Left ventricle myocardium inferior (tissue), 1 donor: Measurements from ENCODE around the gene MAML3. TPM values are rescaled to one million over a fixed set of nuclear protein-coding genes. Genes with fewer than 3 reads are reported as not detected.
A peak's percentile ranks its signal among the peaks of the same experiment; 100 is the strongest.

Experiments used
- DNase-seq: peaks from one replicate; pipeline ENCODE4 v3.0.0-alpha.2; 2020
- H3K27ac ChIP-seq: fragments of 200-600 bp; replicated peaks from 2 replicates; pipeline ENCODE4 v1.8.0; 2021
- H3K27me3 ChIP-seq: fragments of 200-600 bp; 2 replicates; pipeline ENCODE4 v1.8.0; 2021; ENCODE audit warnings: low read depth
- H3K36me3 ChIP-seq: fragments of 200-600 bp; 2 replicates; pipeline ENCODE4 v1.8.0; 2021
- H3K4me1 ChIP-seq: fragments of 200-600 bp; 2 replicates; pipeline ENCODE4 v1.8.0; 2021
- H3K4me3 ChIP-seq: fragments of 200-600 bp; 2 replicates; pipeline ENCODE4 v1.8.0; 2021; ENCODE audit warnings: mild to moderate bottlenecking, moderate library complexity
- H3K9me3 ChIP-seq: fragments of 200-600 bp; replicated peaks from 2 replicates; pipeline ENCODE4 v1.8.0; 2021
- intact Hi-C: fragments of 100-400 bp; cut with micrococcal nuclease; formaldehyde crosslinking; loops from one replicate; pipeline ENCODE4 v1.11.0; 2022
- total RNA-seq: library from RNA; stranded (reverse); fragmentation: NEBNext Ultra II Directional; extraction: Animal tissue kit (Norgen Biotek cat#: 25700); gene quantifications from one replicate; pipeline ENCODE4 v1.2.1, GENCODE V29; 2021
- TF ChIP-seq, protein P1 (sequence below): fragments of 200-600 bp; IDR thresholded peaks from 2 replicates; pipeline ENCODE4 v1.8.0; 2021; ENCODE audit warnings: antibody characterized with exemption, mild to moderate bottlenecking, borderline replicate concordance
- donor health status: DM: no; HTN: yes; CAD: no; lungs with severe emphysema.

MAML3 gene
- total RNA-seq, 1 donor from 2014 or later: 2.6 TPM

DNA sequence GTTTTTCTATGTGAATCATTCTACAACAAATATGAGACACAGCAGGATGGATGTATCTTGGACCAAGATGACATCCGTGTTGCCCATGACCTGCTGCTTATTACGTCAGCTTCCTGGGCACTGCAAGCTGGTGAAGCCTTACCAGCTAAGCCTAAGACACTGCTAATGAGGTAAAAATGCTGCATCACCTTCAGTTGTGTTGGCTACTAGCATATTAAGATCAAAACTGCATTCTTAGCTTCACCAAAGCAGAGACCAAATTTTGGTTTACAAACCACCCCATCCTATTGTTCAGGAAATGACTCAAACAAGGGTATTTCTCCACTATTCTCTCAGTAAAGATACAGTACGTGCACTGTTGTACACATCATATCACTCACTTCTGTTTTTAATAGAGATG lies 50.3 kb downstream of the MAML3 start:
- no peak overlapping the region for H3K27ac ChIP-seq
- intact Hi-C loops: no loop called here
- peaks cover 17% of the 10 kb centered on the region for H3K4me1 ChIP-seq
- no peaks in the 10 kb centered on the region for H3K36me3 ChIP-seq
- peaks cover 4% of the 10 kb centered on the region for H3K9me3 ChIP-seq
- TF ChIP-seq, protein P1, sequence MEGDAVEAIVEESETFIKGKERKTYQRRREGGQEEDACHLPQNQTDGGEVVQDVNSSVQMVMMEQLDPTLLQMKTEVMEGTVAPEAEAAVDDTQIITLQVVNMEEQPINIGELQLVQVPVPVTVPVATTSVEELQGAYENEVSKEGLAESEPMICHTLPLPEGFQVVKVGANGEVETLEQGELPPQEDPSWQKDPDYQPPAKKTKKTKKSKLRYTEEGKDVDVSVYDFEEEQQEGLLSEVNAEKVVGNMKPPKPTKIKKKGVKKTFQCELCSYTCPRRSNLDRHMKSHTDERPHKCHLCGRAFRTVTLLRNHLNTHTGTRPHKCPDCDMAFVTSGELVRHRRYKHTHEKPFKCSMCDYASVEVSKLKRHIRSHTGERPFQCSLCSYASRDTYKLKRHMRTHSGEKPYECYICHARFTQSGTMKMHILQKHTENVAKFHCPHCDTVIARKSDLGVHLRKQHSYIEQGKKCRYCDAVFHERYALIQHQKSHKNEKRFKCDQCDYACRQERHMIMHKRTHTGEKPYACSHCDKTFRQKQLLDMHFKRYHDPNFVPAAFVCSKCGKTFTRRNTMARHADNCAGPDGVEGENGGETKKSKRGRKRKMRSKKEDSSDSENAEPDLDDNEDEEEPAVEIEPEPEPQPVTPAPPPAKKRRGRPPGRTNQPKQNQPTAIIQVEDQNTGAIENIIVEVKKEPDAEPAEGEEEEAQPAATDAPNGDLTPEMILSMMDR: no peak
- H3K4me3 ChIP-seq: no peak overlapping the region
- no peak for DNase-seq
- H3K27me3 ChIP-seq: no peaks in the 10 kb centered on the region

DNA sequence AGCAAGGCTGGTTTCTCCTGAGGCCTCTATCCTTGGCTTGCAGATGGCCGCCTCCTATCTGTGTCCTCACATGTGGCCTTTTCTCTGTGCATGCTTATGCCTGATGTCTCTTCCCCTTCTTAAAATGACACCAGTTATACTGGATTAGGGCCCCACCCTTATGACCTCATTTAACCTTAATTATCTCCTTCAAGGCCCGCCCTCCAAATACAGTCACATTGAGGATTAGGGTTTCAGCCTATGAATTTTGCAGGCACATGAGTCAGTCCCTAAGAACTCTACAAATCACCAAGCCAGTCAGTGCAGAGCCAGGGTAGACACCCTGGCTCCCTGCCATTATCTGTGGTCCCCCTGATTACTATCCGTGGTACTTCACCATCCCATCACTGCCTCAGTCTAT lies 51.6 kb downstream of the MAML3 start:
- Histone ChIP-seq H3K4me1 (peaks cover 29% of the 10 kb centered on the region), H3K27me3 (no peaks in the 10 kb centered on the region), H3K9me3 (peaks cover 4% of the 10 kb centered on the region), H3K36me3 (no peaks in the 10 kb centered on the region), H3K27ac (no peak overlapping the region), H3K4me3 (no peak overlapping the region)
- intact Hi-C loops: no loop called here
- no peak for DNase-seq
- TF ChIP-seq, protein P1: no peak

DNA sequence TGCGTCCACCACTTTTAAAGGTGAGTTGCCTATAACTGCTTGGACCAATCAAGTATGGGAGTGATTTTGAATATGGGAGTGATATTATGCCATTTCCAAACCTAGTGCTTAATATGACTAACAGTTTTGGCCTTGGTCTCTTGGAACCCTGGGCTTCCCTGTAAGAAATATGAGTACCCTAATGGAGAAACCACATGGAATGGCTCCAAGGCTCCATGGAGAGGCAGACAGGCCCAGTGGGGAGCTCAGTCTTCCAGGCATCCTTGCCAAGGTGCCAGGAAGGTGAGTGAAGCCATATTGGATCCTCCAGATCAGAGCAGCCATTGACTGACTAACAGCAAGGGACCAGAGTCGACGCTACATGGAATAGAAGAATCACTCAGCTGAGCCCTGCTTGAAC lies 53.2 kb downstream of the MAML3 start:
- peaks cover 45% of the 10 kb centered on the region for H3K4me1 ChIP-seq
- H3K4me3 ChIP-seq: no peak overlapping the region
- H3K36me3 ChIP-seq: no peaks in the 10 kb centered on the region
- peaks cover 4% of the 10 kb centered on the region for H3K9me3 ChIP-seq
- TF ChIP-seq, protein P1: no peak
- intact Hi-C loops: no loop called here
- no peaks in the 10 kb centered on the region for H3K27me3 ChIP-seq
- no peak overlapping the region for H3K27ac ChIP-seq
- no peak for DNase-seq

DNA sequence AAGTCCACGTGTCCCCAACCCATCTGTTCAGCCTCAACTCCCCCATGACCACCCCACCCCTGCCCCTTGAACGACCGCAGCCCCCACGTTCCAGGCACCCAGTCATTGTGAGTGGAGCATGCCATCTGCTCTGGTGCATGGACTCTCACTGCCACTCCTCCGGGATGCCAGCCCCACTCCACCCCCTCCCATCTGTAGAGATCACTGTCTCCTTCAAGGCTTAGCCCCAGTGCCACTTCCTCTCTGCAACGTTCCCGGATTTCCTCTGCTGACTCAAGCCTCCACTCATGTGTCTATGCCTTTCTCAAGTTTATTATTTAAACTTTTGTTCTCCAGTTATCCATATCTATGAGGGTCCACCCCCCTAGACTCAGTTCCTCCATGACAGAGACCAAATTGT lies 54.0 kb downstream of the MAML3 start:
- DNase-seq: peak; percentile 42
- Histone ChIP-seq H3K27me3 (no peaks in the 10 kb centered on the region), H3K4me3 (no peak overlapping the region), H3K36me3 (no peaks in the 10 kb centered on the region), H3K4me1 (peaks cover 53% of the 10 kb centered on the region), H3K27ac (peak overlapping the region; percentile 90), H3K9me3 (peaks cover 4% of the 10 kb centered on the region)
- intact Hi-C loops: no loop called here
- TF ChIP-seq, protein P1: no peak

DNA sequence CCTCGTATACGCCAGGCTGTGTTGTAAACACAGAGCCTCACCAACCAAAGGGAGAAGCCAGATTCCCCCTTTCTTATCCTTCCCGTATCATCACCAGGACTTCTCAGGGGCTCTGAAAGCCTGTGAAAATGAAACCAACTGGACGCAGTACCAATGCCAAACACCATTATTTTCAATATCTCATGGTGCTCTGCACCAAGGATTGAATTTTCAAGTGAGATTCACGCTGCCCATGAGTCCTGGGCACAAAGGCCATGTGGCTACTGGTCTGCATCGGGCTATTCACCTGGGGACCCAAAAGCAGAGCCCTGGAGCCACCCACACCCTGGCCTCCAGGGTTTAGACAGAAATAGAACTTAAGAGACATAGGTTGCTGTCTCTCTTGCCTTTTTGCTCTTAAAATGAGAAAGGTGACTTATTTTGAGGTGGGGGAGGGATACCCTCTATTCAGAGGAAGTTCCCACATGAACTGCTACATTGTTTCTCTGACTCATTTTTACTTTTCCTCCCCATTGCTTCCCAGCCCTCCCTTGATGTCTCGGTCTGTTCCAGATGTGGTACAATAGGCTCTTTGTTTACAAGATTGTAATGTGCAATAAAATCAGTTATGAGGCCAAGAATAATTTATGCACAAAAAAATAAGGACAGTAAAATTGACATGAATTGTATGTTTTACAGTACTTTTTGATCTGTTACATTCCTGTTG lies 55.4 kb downstream of the MAML3 start:
- intact Hi-C loops: no loop called here
- Histone ChIP-seq H3K27me3 (no peaks in the 10 kb centered on the region), H3K9me3 (peaks cover 4% of the 10 kb centered on the region), H3K36me3 (no peaks in the 10 kb centered on the region), H3K4me1 (peaks cover 66% of the 10 kb centered on the region), H3K4me3 (peak overlapping the region; percentile 57), H3K27ac (peak overlapping the region; percentile 90)
- TF ChIP-seq, protein P1: no peak
- DNase-seq: no peak
